ENCODE measurements around the gene TDRD1. TPM values are rescaled to one million over a fixed set of nuclear protein-coding genes. Genes with fewer than 3 reads are reported as not detected.

The TDRD1 gene
- total RNA-seq, 3 donors from 2014 or later (not counting 1 experiment from before 2014, with no cell fraction given) = 0.08 to 0.33 (median 0.09) TPM

- Mint-ChIP-seq H3K4me3 (no peak overlapping the region), H3K27me3 (ENCODE audit: low read depth in 2 of 2) (no peaks in the 10 kb centered on the region), H3K36me3 (peaks cover 11% of the 10 kb centered on the region), H3K9me3 (no peaks in the 10 kb centered on the region), H3K4me1 (peaks cover 47 to 53% of the 10 kb centered on the region in 2 donors), H3K27ac (peak overlapping the region; percentile 19 to 23)
- intact Hi-C loops (cut with micrococcal nuclease) = no loop called here
- no peaks in the 10 kb centered on the region for H3K4me1 ChIP-seq (ENCODE audit: control insufficient read depth, insufficient read depth, low read length)
- no peak for TF ChIP-seq CTCF (IDR thresholded peaks at IDR 0.05)
- H3K4me3 ChIP-seq (ENCODE audit: low read length) = no peak overlapping the region
- H3K9me3 ChIP-seq (ENCODE audit: control insufficient read depth, insufficient read depth, low read length) = peaks cover 4% of the 10 kb centered on the region
- no peak for ATAC-seq
- H3K36me3 ChIP-seq (ENCODE audit: control insufficient read depth, insufficient read depth, low read length) = peaks cover 3% of the 10 kb centered on the region
- DNase-seq = no peak
- H3K27me3 ChIP-seq (ENCODE audit: control insufficient read depth, insufficient read depth, low read length) = no peaks in the 10 kb centered on the region
- no peak overlapping the region for H3K27ac ChIP-seq (ENCODE audit: low read length)
- 98% methylated on average over 3 of the region's 3 CpGs for WGBS (ENCODE audit: insufficient coverage)
These were observed 13.1 kb upstream of the TDRD1 start for GRCh38 chr10:114166043-114166442.

GRCh38 chr10:114166494-114166893, 12.7 kb upstream of the TDRD1 start:
- Mint-ChIP-seq H3K36me3 (peaks cover 11% of the 10 kb centered on the region), H3K9me3 (no peaks in the 10 kb centered on the region), H3K27me3 (ENCODE audit: low read depth in 2 of 2) (no peaks in the 10 kb centered on the region), H3K4me1 (peaks cover 47 to 50% of the 10 kb centered on the region in 2 donors), H3K4me3 (no peak overlapping the region), H3K27ac (peak overlapping the region; percentile 19 to 23)
- WGBS (ENCODE audit: insufficient coverage) = 94% methylated on average over 2 of the region's 3 CpGs
- Histone ChIP-seq H3K9me3 (ENCODE audit: control insufficient read depth, insufficient read depth, low read length) (peaks cover 4% of the 10 kb centered on the region), H3K4me3 (ENCODE audit: low read length) (no peak overlapping the region), H3K4me1 (ENCODE audit: control insufficient read depth, insufficient read depth, low read length) (no peaks in the 10 kb centered on the region), H3K36me3 (ENCODE audit: control insufficient read depth, insufficient read depth, low read length) (peaks cover 3% of the 10 kb centered on the region), H3K27me3 (ENCODE audit: control insufficient read depth, insufficient read depth, low read length) (no peaks in the 10 kb centered on the region), H3K27ac (ENCODE audit: low read length) (no peak overlapping the region)
- no peak for DNase-seq
- intact Hi-C loops (cut with micrococcal nuclease) = no loop called here
- TF ChIP-seq CTCF (IDR thresholded peaks at IDR 0.05) = no peak
- ATAC-seq = no peak

GRCh38 chr10:114167985-114168384, 11.2 kb upstream of the TDRD1 start:
- peaks cover 4% of the 10 kb centered on the region for H3K9me3 ChIP-seq (ENCODE audit: control insufficient read depth, insufficient read depth, low read length)
- DNase-seq (no peak), ATAC-seq (peak; percentile 72 to 79 (median 72))
- Mint-ChIP-seq H3K4me1 (peaks cover 55 to 57% of the 10 kb centered on the region in 2 donors), H3K27me3 (ENCODE audit: low read depth in 2 of 2) (no peaks in the 10 kb centered on the region), H3K36me3 (peaks cover 6% of the 10 kb centered on the region), H3K9me3 (no peaks in the 10 kb centered on the region), H3K4me3 (no peak overlapping the region), H3K27ac (peak overlapping the region; percentile 65 to 71)
- H3K27me3 ChIP-seq (ENCODE audit: control insufficient read depth, insufficient read depth, low read length) = no peaks in the 10 kb centered on the region
- H3K4me1 ChIP-seq (ENCODE audit: control insufficient read depth, insufficient read depth, low read length) = no peaks in the 10 kb centered on the region
- TF ChIP-seq CTCF (IDR thresholded peaks at IDR 0.05) = no peak
- no peak overlapping the region for H3K27ac ChIP-seq (ENCODE audit: low read length)
- intact Hi-C loops (cut with micrococcal nuclease) = no loop called here
- WGBS (ENCODE audit: insufficient coverage) = 47% methylated on average over 3 of the region's 3 CpGs
- H3K36me3 ChIP-seq (ENCODE audit: control insufficient read depth, insufficient read depth, low read length) = no peaks in the 10 kb centered on the region
- H3K4me3 ChIP-seq (ENCODE audit: low read length) = no peak overlapping the region

GRCh38 chr10:114168450-114169009, 10.6 kb upstream of the TDRD1 start:
- DNase-seq = no peak
- TF ChIP-seq CTCF (IDR thresholded peaks at IDR 0.05) = no peak
- Histone ChIP-seq H3K27ac (ENCODE audit: low read length) (no peak overlapping the region), H3K36me3 (ENCODE audit: control insufficient read depth, insufficient read depth, low read length) (no peaks in the 10 kb centered on the region), H3K27me3 (ENCODE audit: control insufficient read depth, insufficient read depth, low read length) (no peaks in the 10 kb centered on the region), H3K4me1 (ENCODE audit: control insufficient read depth, insufficient read depth, low read length) (no peaks in the 10 kb centered on the region), H3K4me3 (ENCODE audit: low read length) (no peak overlapping the region), H3K9me3 (ENCODE audit: control insufficient read depth, insufficient read depth, low read length) (peaks cover 4% of the 10 kb centered on the region)
- Mint-ChIP-seq H3K27me3 (ENCODE audit: low read depth in 2 of 2) (no peaks in the 10 kb centered on the region), H3K27ac (peak overlapping the region; percentile 65 to 71), H3K36me3 (peaks cover under 1% of the 10 kb centered on the region), H3K4me1 (peaks cover 55 to 57% of the 10 kb centered on the region in 2 donors), H3K4me3 (no peak overlapping the region), H3K9me3 (no peaks in the 10 kb centered on the region)
- intact Hi-C loops (cut with micrococcal nuclease) = no loop called here
- ATAC-seq = peak in 1 of 3 donors; percentile 7
- 98% methylated on average over 3 of the region's 3 CpGs for WGBS (ENCODE audit: insufficient coverage)
